MM.1S (cell line): ENCODE data around the gene COL21A1.

ENCODE experiments used
- DNase-seq: peaks from one replicate; pipeline ENCODE4 v3.0.0-alpha.2; 2015
- H2AFZ ChIP-seq: fragments of 300-600 bp; sonication (generic); 2 replicates; pipeline ENCODE4 v1.6.0; 2016; ENCODE audit warnings: antibody characterized with exemption, low read length
- H3F3A ChIP-seq: fragments of 300-600 bp; sonication (generic); 2 replicates; pipeline ENCODE4 v1.6.1; 2016; ENCODE audit warnings: mild to moderate bottlenecking, antibody characterized with exemption, low read length, moderate library complexity, mixed read lengths; ENCODE audit not compliant: insufficient read depth
- H3K27ac ChIP-seq: fragments of 300-600 bp; sonication (generic); 2 replicates; pipeline ENCODE4 v1.5.1; 2016; ENCODE audit warnings: mild to moderate bottlenecking, low read length
- H3K27me3 ChIP-seq: fragments of 300-600 bp; sonication (generic); replicated peaks from 2 replicates; pipeline ENCODE4 v1.6.0; 2016; ENCODE audit warnings: low read length; ENCODE audit not compliant: insufficient read depth
- H3K36me3 ChIP-seq: fragments of 300-600 bp; sonication (generic); replicated peaks from 2 replicates; pipeline ENCODE4 v1.6.1; 2016; ENCODE audit warnings: mild to moderate bottlenecking, low read length, mixed read lengths; ENCODE audit not compliant: insufficient read depth
- H3K4me1 ChIP-seq: fragments of 300-600 bp; sonication (generic); 2 replicates; pipeline ENCODE4 v1.6.1; 2016; ENCODE audit warnings: low read length, mixed read lengths
- H3K4me2 ChIP-seq: fragments of 300-600 bp; sonication (generic); 2 replicates; pipeline ENCODE4 v1.6.0; 2016; ENCODE audit warnings: low read depth, low read length
- H3K4me3 ChIP-seq: fragments of 300-600 bp; sonication (generic); 2 replicates; pipeline ENCODE4 v1.5.1; 2016; ENCODE audit warnings: low read length, mixed read lengths
- H3K79me2 ChIP-seq: fragments of 300-600 bp; sonication (generic); 2 replicates; pipeline ENCODE4 v1.6.1; 2016; ENCODE audit warnings: mixed run types, low read length, mixed read lengths
- H3K9ac ChIP-seq: fragments of 300-600 bp; sonication (generic); 2 replicates; pipeline ENCODE4 v1.6.1; 2016; ENCODE audit warnings: low read length, mixed read lengths
- H3K9me2 ChIP-seq: fragments of 300-600 bp; sonication (generic); replicated peaks from 2 replicates; pipeline ENCODE4 v1.6.1; 2016; ENCODE audit warnings: mild to moderate bottlenecking, low read length, mixed read lengths; ENCODE audit not compliant: insufficient read depth
- H3K9me3 ChIP-seq: fragments of 300-600 bp; sonication (generic); replicated peaks from 2 replicates; pipeline ENCODE4 v1.6.1; 2016; ENCODE audit warnings: mild to moderate bottlenecking, low read length, mixed read lengths; ENCODE audit not compliant: insufficient read depth
- H4K20me1 ChIP-seq: fragments of 300-600 bp; sonication (generic); 2 replicates; pipeline ENCODE4 v1.6.1; 2016; ENCODE audit warnings: mild to moderate bottlenecking, low read length, moderate library complexity, mixed read lengths; ENCODE audit not compliant: insufficient read depth
- EZH2 ChIP-seq: fragments of 300-600 bp; sonication (generic); optimal IDR thresholded peaks from 2 replicates; pipeline ENCODE3; 2017; ENCODE audit warnings: low read depth, mild to moderate bottlenecking, antibody characterized with exemption, low read length, mixed read lengths
- EZH2phosphoT487 ChIP-seq: fragments of 300-600 bp; sonication (generic); IDR thresholded peaks from 2 replicates; pipeline ENCODE4 v1.6.1; 2018; ENCODE audit warnings: antibody characterized with exemption, low read length
- TF ChIP-seq, protein P1 (sequence below): fragments of 300-600 bp; sonication (generic); IDR thresholded peaks from 2 replicates; pipeline ENCODE4 v1.5.1; 2016; ENCODE audit warnings: antibody characterized with exemption, low read length, mixed read lengths

Gene COL21A1

DNA sequence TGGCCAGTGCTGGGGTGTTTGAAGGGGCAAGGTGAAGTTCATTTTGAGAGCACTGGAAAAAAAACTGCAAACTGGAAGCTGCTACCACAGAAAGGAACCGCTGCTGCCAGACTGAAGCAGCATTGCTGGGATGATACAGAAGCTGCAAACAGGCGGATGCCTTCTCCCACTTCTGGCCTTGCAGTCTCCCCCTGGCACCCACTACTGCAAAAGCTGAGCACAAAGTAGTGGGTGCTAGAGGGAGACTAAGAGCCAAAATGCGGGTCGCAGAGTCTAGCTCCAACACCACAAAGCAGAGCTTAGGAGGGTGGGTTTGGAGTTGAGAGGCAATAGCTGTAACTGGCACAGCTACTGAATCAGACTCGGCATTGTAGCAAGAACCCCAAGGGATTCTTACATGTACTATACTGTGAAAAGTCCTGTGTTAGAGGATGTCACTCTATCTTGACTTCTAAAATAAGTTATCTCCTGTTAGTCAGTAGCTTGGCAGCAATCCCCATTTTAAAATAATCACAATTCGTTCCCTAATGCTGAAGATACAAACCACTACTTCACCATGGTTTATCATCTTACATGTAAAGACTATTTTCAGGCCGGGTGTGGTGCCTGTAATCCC, 44.0 kb upstream of the COL21A1 start:
- no peaks in the 10 kb centered on the region for H3K27me3 ChIP-seq
- no peak for DNase-seq
- H3K27ac ChIP-seq = no peak overlapping the region
- TF ChIP-seq EZH2phosphoT487 (no peak), EZH2 (no peak)
- TF ChIP-seq, protein P1, sequence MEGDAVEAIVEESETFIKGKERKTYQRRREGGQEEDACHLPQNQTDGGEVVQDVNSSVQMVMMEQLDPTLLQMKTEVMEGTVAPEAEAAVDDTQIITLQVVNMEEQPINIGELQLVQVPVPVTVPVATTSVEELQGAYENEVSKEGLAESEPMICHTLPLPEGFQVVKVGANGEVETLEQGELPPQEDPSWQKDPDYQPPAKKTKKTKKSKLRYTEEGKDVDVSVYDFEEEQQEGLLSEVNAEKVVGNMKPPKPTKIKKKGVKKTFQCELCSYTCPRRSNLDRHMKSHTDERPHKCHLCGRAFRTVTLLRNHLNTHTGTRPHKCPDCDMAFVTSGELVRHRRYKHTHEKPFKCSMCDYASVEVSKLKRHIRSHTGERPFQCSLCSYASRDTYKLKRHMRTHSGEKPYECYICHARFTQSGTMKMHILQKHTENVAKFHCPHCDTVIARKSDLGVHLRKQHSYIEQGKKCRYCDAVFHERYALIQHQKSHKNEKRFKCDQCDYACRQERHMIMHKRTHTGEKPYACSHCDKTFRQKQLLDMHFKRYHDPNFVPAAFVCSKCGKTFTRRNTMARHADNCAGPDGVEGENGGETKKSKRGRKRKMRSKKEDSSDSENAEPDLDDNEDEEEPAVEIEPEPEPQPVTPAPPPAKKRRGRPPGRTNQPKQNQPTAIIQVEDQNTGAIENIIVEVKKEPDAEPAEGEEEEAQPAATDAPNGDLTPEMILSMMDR = no peak
- no peak overlapping the region for H2AFZ ChIP-seq
- H3K79me2 ChIP-seq = no peaks in the 10 kb centered on the region
- no peak overlapping the region for H3K4me2 ChIP-seq
- H3K9me3 ChIP-seq = no peaks in the 10 kb centered on the region
- no peaks in the 10 kb centered on the region for H3K36me3 ChIP-seq
- no peaks in the 10 kb centered on the region for H4K20me1 ChIP-seq
- no peak overlapping the region for H3K9ac ChIP-seq
- no peaks in the 10 kb centered on the region for H3K9me2 ChIP-seq
- H3K4me1 ChIP-seq = no peaks in the 10 kb centered on the region
- no peak overlapping the region for H3K4me3 ChIP-seq
- H3F3A ChIP-seq = no peaks in the 10 kb centered on the region

DNA sequence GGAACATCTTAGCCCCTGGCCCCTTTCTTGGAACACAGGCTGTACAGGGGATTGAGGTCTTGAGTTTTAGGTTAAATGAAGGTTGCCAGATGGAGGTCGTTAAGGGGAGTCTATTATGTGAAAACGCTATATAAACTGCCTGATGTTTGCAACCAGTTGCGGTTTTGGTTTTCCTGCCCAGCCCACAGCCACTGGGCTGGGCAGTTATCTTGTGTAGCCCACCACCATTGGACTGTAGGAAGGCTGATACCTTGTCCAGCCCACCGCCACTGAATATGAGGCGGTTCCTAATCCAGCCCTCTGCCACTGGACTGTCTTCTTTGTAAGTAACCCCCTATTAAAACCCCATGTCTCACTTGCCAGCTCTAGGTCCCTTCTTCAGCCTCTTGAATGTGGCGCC, 42.3 kb upstream of the COL21A1 start:
- H2AFZ ChIP-seq = no peak overlapping the region
- no peak for DNase-seq
- H3K9me3 ChIP-seq = no peaks in the 10 kb centered on the region
- no peaks in the 10 kb centered on the region for H3K27me3 ChIP-seq
- no peak overlapping the region for H3K27ac ChIP-seq
- H3K36me3 ChIP-seq = no peaks in the 10 kb centered on the region
- no peak overlapping the region for H3K4me2 ChIP-seq
- no peaks in the 10 kb centered on the region for H3F3A ChIP-seq
- H3K9ac ChIP-seq = no peak overlapping the region
- no peaks in the 10 kb centered on the region for H3K4me1 ChIP-seq
- no peaks in the 10 kb centered on the region for H4K20me1 ChIP-seq
- no peaks in the 10 kb centered on the region for H3K79me2 ChIP-seq
- H3K9me2 ChIP-seq = no peaks in the 10 kb centered on the region
- H3K4me3 ChIP-seq = no peak overlapping the region
- TF ChIP-seq, protein P1 = no peak

DNA sequence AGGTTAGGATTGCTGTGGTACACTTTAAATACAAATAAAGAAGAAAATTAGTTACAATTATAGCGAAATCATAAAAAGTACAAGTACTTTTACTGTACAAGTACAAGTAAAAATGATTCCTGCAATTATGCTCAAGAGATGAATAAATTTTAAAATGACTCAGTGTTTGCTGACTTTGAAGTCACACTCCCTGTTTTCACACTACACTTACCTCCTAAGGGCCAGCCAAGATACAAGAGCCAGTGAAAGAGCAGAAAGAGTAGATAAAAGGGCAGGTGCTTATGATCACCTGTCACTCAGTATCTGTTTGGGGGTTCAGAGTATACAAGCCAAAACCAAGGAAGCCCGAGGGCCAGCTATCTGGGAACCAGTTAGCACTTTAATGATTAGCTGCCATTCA, 41.0 kb upstream of the COL21A1 start:
- Histone ChIP-seq H2AFZ (no peak overlapping the region), H3K4me1 (no peaks in the 10 kb centered on the region), H3F3A (no peaks in the 10 kb centered on the region), H3K4me2 (no peak overlapping the region), H3K27ac (no peak overlapping the region), H3K36me3 (no peaks in the 10 kb centered on the region), H3K9me3 (no peaks in the 10 kb centered on the region), H3K9me2 (no peaks in the 10 kb centered on the region), H3K79me2 (no peaks in the 10 kb centered on the region), H3K4me3 (no peak overlapping the region), H4K20me1 (no peaks in the 10 kb centered on the region), H3K27me3 (no peaks in the 10 kb centered on the region), H3K9ac (no peak overlapping the region)
- DNase-seq = no peak
- TF ChIP-seq, protein P1 = no peak
- TF ChIP-seq EZH2 (no peak), EZH2phosphoT487 (no peak)
